Measurements from ENCODE around the gene FBXL14.

FBXL14 gene

DNA sequence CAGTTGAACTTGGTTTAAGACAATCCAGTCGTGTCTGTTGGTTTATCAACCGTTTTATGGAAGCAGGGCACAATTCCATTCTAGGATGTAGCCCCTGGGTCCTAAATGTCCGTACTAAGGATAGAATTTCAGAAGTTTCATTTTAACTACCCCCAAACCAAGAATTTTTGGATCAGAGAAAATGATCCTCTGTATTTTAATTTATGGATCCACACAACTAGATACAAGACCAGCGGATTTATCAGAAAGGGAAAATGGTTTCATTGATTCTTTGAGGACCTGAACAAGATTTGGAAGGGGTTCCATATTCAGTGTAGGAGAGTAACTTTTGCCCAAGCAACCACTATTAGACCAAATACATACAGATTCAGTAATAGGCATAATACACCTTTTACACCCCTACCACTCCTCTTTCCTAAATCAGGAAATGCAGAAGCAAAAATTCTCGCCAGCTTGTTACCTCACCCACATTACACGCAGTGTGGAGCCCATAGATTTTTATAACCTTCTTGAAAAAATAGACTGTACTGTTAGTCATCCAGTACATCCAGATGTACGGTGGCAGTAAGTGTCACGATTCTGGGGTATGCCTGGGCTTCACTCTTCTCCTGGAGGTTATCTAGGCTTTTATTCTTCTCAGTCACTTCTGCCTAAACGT is 1.4 kb upstream of the FBXL14 start:
- no peak overlapping the region for H3K4me3 ChIP-seq (ENCODE audit: low read depth in 1 of 2, low read length in 1 of 2)
- peaks cover 36 to 42% of the 10 kb centered on the region in 2 experiments for H3K4me1 ChIP-seq (ENCODE audit: control insufficient read depth in 1 of 2, insufficient read depth in 1 of 2, low read depth in 1 of 2, low read length in 1 of 2)
- no peaks in the 10 kb centered on the region for H3K9me3 ChIP-seq
- no peaks in the 10 kb centered on the region for H3K36me3 ChIP-seq
- peak overlapping the region; percentile 93 for H3K27ac ChIP-seq
- TF ChIP-seq, protein P1, sequence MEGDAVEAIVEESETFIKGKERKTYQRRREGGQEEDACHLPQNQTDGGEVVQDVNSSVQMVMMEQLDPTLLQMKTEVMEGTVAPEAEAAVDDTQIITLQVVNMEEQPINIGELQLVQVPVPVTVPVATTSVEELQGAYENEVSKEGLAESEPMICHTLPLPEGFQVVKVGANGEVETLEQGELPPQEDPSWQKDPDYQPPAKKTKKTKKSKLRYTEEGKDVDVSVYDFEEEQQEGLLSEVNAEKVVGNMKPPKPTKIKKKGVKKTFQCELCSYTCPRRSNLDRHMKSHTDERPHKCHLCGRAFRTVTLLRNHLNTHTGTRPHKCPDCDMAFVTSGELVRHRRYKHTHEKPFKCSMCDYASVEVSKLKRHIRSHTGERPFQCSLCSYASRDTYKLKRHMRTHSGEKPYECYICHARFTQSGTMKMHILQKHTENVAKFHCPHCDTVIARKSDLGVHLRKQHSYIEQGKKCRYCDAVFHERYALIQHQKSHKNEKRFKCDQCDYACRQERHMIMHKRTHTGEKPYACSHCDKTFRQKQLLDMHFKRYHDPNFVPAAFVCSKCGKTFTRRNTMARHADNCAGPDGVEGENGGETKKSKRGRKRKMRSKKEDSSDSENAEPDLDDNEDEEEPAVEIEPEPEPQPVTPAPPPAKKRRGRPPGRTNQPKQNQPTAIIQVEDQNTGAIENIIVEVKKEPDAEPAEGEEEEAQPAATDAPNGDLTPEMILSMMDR (IDR thresholded peaks at IDR 0.05), result no peak
- H3K27me3 ChIP-seq, result no peaks in the 10 kb centered on the region

DNA sequence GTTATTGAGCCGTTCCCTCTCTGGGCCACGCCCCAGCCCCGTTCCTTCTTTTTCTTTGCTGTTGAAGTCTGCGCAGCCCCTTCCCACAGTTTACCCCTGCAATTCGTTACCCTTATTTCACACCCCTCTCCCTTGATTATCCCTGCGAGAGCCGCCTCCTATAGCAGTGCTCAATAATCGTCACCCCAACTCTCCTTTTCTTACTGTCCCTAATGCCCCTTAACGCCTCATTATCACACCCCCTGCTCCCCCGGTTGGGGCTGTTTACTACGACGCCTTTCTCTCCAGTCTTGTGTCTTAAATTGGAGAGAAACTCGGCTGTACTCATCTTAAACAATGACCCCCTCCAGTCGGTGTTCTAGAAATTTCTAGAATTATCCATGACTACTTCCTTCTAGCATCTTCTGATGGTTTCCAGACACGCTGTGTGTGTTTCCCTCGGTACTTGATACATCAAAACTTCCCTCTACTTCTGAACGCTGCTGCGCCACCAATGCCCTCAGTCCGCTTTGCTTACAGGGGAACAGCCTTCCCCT is 713 bp upstream of the FBXL14 start:
- Histone ChIP-seq H3K4me3 (ENCODE audit: low read depth in 1 of 2, low read length in 1 of 2) (peak overlapping the region; percentile 76 to 79), H3K27ac (peak overlapping the region; percentile 93), H3K27me3 (no peaks in the 10 kb centered on the region), H3K9me3 (no peaks in the 10 kb centered on the region), H3K36me3 (no peaks in the 10 kb centered on the region), H3K4me1 (ENCODE audit: control insufficient read depth in 1 of 2, insufficient read depth in 1 of 2, low read depth in 1 of 2, low read length in 1 of 2) (peaks cover 36 to 43% of the 10 kb centered on the region in 2 experiments)
- TF ChIP-seq, protein P1 (IDR thresholded peaks at IDR 0.05), result no peak

DNA sequence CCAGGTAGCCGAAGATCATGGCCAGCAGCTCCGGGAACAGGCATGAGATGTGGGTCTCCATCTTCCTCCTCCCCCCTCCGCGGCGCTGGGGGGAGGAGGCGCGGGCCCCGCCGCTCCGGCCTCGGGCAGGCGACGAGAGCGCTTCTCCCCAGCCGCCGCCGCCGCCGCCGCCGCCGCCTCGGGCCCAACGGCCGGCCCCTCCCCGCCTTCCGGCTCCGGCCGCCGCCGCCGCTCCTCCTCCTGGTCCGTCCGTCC is 448 bp downstream of the FBXL14 start:
- Histone ChIP-seq H3K36me3 (no peaks in the 10 kb centered on the region), H3K27ac (peak overlapping the region; percentile 93), H3K27me3 (no peaks in the 10 kb centered on the region), H3K4me1 (ENCODE audit: control insufficient read depth in 1 of 2, insufficient read depth in 1 of 2, low read depth in 1 of 2, low read length in 1 of 2) (peaks cover 36 to 43% of the 10 kb centered on the region in 2 experiments), H3K4me3 (ENCODE audit: low read depth in 1 of 2, low read length in 1 of 2) (peak overlapping the region; percentile 74 to 79), H3K9me3 (no peaks in the 10 kb centered on the region)
- TF ChIP-seq, protein P1 (IDR thresholded peaks at IDR 0.05), result no peak

DNA sequence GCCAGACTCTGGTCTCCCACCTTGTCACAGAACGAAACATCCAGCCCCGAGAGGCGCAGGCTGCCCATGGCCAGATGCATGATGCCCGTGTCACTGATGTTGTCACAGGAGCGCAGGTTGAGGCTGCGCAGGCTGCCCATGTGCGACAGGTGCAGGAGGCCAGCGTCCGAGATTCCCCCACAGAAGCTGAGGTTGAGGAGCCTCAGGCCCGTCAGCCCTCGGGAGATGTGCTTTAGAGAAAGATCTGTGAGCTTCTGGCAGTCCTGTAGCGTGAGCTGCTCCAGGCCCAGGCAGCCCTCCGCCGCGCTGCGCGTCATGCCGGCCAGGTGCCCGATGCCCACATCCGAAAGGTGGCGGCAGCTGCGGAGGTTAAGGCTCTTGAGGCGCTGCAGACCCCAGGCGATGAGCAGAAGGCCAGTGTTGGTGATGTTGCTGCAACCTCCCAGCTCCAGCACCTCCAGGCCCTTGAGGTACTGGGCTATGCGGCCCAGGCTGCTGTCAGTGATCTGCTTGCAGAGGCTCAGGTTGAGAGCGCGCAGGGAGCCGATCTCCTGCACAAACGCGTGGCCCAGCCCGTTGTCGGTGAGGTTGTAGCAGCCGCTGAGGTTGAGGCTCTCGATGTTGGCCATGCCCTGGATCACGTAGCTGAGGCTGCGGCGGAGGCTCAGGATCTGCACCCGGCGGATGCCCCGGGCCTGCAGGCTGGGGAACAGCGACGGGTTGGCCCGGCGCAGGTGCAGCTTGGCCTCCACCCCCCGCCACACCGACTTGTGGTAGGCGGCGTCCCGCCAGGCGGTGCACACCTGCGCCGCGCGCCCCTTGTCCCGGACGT is 991 bp downstream of the FBXL14 start:
- Histone ChIP-seq H3K4me3 (ENCODE audit: low read depth in 1 of 2, low read length in 1 of 2) (peak overlapping the region; percentile 74 to 79), H3K9me3 (no peaks in the 10 kb centered on the region), H3K27ac (peak overlapping the region; percentile 93), H3K27me3 (no peaks in the 10 kb centered on the region), H3K4me1 (ENCODE audit: control insufficient read depth in 1 of 2, insufficient read depth in 1 of 2, low read depth in 1 of 2, low read length in 1 of 2) (peaks cover 36 to 43% of the 10 kb centered on the region in 2 experiments), H3K36me3 (no peaks in the 10 kb centered on the region)
- TF ChIP-seq, protein P1 (IDR thresholded peaks at IDR 0.05), result no peak

DNA sequence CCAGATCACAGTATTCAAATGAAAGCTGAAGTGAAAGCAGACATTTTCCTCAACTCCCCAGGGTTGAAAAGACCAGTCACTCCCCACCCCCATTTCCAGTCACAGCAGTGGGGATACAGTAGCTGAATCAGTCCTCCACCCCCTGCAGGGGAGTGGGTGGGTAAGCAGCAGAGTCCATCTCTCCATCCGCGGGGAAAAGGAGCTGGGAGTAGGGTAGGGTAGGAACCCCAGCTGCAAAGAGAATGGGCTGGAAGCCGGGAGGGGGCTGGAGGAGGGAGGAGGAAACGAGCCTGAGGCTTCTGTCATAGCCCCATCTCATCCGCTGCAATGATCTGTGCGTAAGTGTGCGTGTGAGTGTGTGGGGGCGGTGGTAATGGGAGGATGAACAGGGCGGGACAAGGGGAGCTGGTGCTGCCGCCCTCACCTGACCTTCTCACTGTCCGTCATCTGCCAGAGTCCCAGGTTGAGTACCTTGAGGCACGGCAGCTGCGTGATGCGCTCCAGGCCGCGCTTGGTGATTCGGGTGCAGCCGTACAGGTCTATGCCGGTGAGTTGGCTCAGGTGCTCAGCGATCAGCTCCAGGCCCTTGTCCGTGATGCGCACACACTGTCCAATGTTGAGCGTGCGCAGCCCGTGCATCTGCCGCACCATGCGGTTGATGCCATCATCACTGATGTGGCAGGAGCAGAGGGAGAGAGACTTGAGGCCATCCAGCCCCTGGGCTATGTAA is 1.8 kb downstream of the FBXL14 start:
- no peaks in the 10 kb centered on the region for H3K9me3 ChIP-seq
- H3K36me3 ChIP-seq, result no peaks in the 10 kb centered on the region
- peak overlapping the region; percentile 74 to 79 for H3K4me3 ChIP-seq (ENCODE audit: low read depth in 1 of 2, low read length in 1 of 2)
- no peaks in the 10 kb centered on the region for H3K27me3 ChIP-seq
- H3K4me1 ChIP-seq (ENCODE audit: control insufficient read depth in 1 of 2, insufficient read depth in 1 of 2, low read depth in 1 of 2, low read length in 1 of 2), result peaks cover 36 to 43% of the 10 kb centered on the region in 2 experiments
- peak overlapping the region; percentile 93 for H3K27ac ChIP-seq
- TF ChIP-seq, protein P1 (IDR thresholded peaks at IDR 0.05), result no peak

Data from neutrophil (primary cell).